OCI-LY3 (cell line): ENCODE results near the gene GPR87.
A peak's percentile ranks its signal among the peaks of the same experiment; 100 is the strongest.

Source experiments
- H2AFZ ChIP-seq: fragments of 200-600, 300-600 bp; shearing (Covaris generic); 2 replicates; pipeline ENCODE4 v1.6.0; 2014; ENCODE audit warnings: antibody characterized with exemption, low read depth, low read length
- H3K27ac ChIP-seq: fragments of 200-600, 300-600 bp; sonication (generic); 2 replicates; pipeline ENCODE4 v1.5.1; 2014; ENCODE audit warnings: mild to moderate bottlenecking, low read length, moderate library complexity, mixed read lengths
- H3K27me3 ChIP-seq: fragments of 200-600, 300-600 bp; sonication (generic); 2 replicates; pipeline ENCODE4 v1.6.1; 2014; ENCODE audit warnings: low read depth, low read length, mixed read lengths
- H3K36me3 ChIP-seq: fragments of 200-600, 300-600 bp; sonication (generic); replicated peaks from 2 replicates; pipeline ENCODE3; 2014; ENCODE audit warnings: low read depth, low read length, mixed read lengths
- H3K4me1 ChIP-seq: fragments of 300-600, 200-600 bp; sonication (generic); 2 replicates; pipeline ENCODE4 v1.6.1; 2014; ENCODE audit warnings: low read length, mixed read lengths
- H3K4me2 ChIP-seq: fragments of 200-600, 300-600 bp; sonication (generic); 2 replicates; pipeline ENCODE4 v1.6.1; 2014; ENCODE audit warnings: low read length, mixed read lengths
- H3K4me3 ChIP-seq: fragments of 300-600, 200-600 bp; sonication (generic); 2 replicates; pipeline ENCODE4 v1.5.1; 2014; ENCODE audit warnings: antibody characterized with exemption, mild to moderate bottlenecking, low read length, moderate library complexity
- H3K79me2 ChIP-seq: fragments of 300-600, 200-600 bp; shearing (Covaris generic); 2 replicates; pipeline ENCODE4 v1.6.1; 2014; ENCODE audit warnings: mild to moderate bottlenecking, low read length, mixed read lengths
- H3K9ac ChIP-seq: fragments of 300-600, 200-600 bp; shearing (Covaris generic); 2 replicates; pipeline ENCODE4 v1.6.0; 2014; ENCODE audit warnings: mild to moderate bottlenecking, low read length, moderate library complexity
- H3K9me3 ChIP-seq: fragments of 200-600, 300-600 bp; shearing (Covaris generic); 2 replicates; pipeline ENCODE4 v1.6.1; 2014; ENCODE audit warnings: low read length, mixed read lengths; ENCODE audit not compliant: insufficient read depth
- H4K20me1 ChIP-seq: fragments of 200-600, 300-600 bp; sonication (generic); 2 replicates; pipeline ENCODE4 v1.6.1; 2016; ENCODE audit warnings: low read length, mixed read lengths; ENCODE audit not compliant: insufficient read depth
- CTCF ChIP-seq: fragments of 200-600, 300-600 bp; sonication (generic); IDR thresholded peaks from 2 replicates; pipeline ENCODE4 v1.5.1; 2014; ENCODE audit warnings: antibody characterized with exemption, low read length, low read depth
- EZH2phosphoT487 ChIP-seq: fragments of 200-600 bp; shearing (Covaris generic); IDR thresholded peaks from 2 replicates; pipeline ENCODE4 v1.6.1; 2018; ENCODE audit warnings: antibody characterized with exemption, mixed run types, low read depth

Gene GPR87

GRCh38 chr3:151282921-151283320 is 33.7 kb downstream of the GPR87 start:
- H3K79me2 ChIP-seq: peaks cover 8% of the 10 kb centered on the region
- no peaks in the 10 kb centered on the region for H3K9me3 ChIP-seq
- H3K4me1 ChIP-seq: peaks cover 33% of the 10 kb centered on the region
- TF ChIP-seq EZH2phosphoT487 (no peak), CTCF (peak; percentile 80)
- H3K27me3 ChIP-seq: no peaks in the 10 kb centered on the region
- no peaks in the 10 kb centered on the region for H3K36me3 ChIP-seq
- H3K27ac ChIP-seq: no peak overlapping the region
- no peaks in the 10 kb centered on the region for H4K20me1 ChIP-seq
- H3K4me2 ChIP-seq: no peak overlapping the region
- H3K9ac ChIP-seq: no peak overlapping the region
- no peak overlapping the region for H2AFZ ChIP-seq
- H3K4me3 ChIP-seq: no peak overlapping the region

- Histone ChIP-seq H3K4me1 (peaks cover 44% of the 10 kb centered on the region), H3K79me2 (peaks cover 16% of the 10 kb centered on the region), H3K4me2 (no peak overlapping the region), H3K27ac (no peak overlapping the region), H2AFZ (no peak overlapping the region), H3K36me3 (no peaks in the 10 kb centered on the region), H4K20me1 (no peaks in the 10 kb centered on the region), H3K9ac (no peak overlapping the region), H3K27me3 (no peaks in the 10 kb centered on the region), H3K4me3 (no peak overlapping the region), H3K9me3 (no peaks in the 10 kb centered on the region)
- TF ChIP-seq EZH2phosphoT487 (no peak), CTCF (no peak)
These were observed 34.8 kb downstream of the GPR87 start for GRCh38 chr3:151281671-151282324.

- Histone ChIP-seq H3K9ac (peak within 1 kb of the TSS; percentile 87), H3K27me3 (no peaks in the 10 kb centered on the region)
- no peak for TF ChIP-seq EZH2phosphoT487
- TF ChIP-seq CTCF: peak; percentile 37; the same call in 1 of the 2 replicates
These were observed 38.4 kb downstream of the GPR87 start, which contains the start of gene P2RY14 for GRCh38 chr3:151278230-151278629. Gene P2RY14 (minus strand): TSS chr3:151278542. CDS start chr3:151214316, 64,226 bp downstream.

GRCh38 chr3:151276687-151277042 is 40.0 kb downstream of the GPR87 start:
- Histone ChIP-seq H3K4me1 (peaks cover 90% of the 10 kb centered on the region), H2AFZ (no peak overlapping the region), H3K79me2 (peaks cover 40% of the 10 kb centered on the region), H3K27ac (peak overlapping the region; percentile 99), H4K20me1 (no peaks in the 10 kb centered on the region), H3K4me3 (peak overlapping the region; percentile 78), H3K36me3 (no peaks in the 10 kb centered on the region), H3K9me3 (no peaks in the 10 kb centered on the region), H3K27me3 (no peaks in the 10 kb centered on the region), H3K9ac (peak overlapping the region; percentile 87), H3K4me2 (peak overlapping the region; percentile 88)
- no peak for TF ChIP-seq EZH2phosphoT487
- TF ChIP-seq CTCF: no peak

More at GRCh38 chr3:151278230-151278629, 38.4 kb downstream of the GPR87 start, which contains the start of gene P2RY14:
- Histone ChIP-seq H3K27ac (peak within 1 kb of the TSS; percentile 99), H3K36me3 (no peaks in the 10 kb centered on the region), H3K4me1 (peaks cover 80% of the 10 kb centered on the region), H4K20me1 (no peaks in the 10 kb centered on the region), H3K79me2 (peaks cover 26% of the 10 kb centered on the region), H3K4me2 (peak within 1 kb of the TSS; percentile 88), H3K9me3 (no peaks in the 10 kb centered on the region), H2AFZ (no peak within 1 kb of the TSS), H3K4me3 (peak within 1 kb of the TSS; percentile 78)
